ENCODE measurements around the gene DLG2. TPM values are rescaled to one million over a fixed set of nuclear protein-coding genes. Genes with fewer than 3 reads are reported as not detected.

Gene DLG2
- total RNA-seq, 4 donors from 2014 or later: 6.5 to 14.6 (median 7.2) TPM

DNA sequence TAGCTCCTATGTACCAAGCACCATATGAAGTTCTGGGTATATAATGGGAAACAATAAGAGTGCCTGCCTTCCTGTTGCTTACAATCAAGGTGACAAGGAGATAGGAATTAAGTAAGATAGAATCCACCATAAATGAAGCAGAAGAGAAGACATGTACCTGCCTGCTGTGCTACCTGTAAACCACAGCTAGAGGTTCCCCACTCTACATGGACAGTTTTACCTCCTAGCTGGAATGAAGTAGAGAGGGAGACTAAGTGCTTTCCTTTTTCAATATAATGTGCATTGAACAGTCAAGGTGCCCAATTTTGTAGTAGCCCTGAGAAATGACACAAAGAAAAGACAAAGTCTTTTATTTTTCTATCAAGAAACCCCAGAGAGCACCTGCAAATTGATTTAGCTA is 984.6 kb downstream of the DLG2 start:
- Histone ChIP-seq H3K4me1 (no peaks in the 10 kb centered on the region), H3K9me3 (no peaks in the 10 kb centered on the region), H3K4me3 (no peak overlapping the region), H3K36me3 (no peaks in the 10 kb centered on the region), H3K27me3 (no peaks in the 10 kb centered on the region), H3K27ac (no peak overlapping the region)
- DNase-seq (ENCODE audit: low spot score in 2 of 2): no peak
- TF ChIP-seq, protein P1, sequence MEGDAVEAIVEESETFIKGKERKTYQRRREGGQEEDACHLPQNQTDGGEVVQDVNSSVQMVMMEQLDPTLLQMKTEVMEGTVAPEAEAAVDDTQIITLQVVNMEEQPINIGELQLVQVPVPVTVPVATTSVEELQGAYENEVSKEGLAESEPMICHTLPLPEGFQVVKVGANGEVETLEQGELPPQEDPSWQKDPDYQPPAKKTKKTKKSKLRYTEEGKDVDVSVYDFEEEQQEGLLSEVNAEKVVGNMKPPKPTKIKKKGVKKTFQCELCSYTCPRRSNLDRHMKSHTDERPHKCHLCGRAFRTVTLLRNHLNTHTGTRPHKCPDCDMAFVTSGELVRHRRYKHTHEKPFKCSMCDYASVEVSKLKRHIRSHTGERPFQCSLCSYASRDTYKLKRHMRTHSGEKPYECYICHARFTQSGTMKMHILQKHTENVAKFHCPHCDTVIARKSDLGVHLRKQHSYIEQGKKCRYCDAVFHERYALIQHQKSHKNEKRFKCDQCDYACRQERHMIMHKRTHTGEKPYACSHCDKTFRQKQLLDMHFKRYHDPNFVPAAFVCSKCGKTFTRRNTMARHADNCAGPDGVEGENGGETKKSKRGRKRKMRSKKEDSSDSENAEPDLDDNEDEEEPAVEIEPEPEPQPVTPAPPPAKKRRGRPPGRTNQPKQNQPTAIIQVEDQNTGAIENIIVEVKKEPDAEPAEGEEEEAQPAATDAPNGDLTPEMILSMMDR (IDR thresholded peaks at IDR 0.05): no peak
- no peak for TF ChIP-seq EP300 (IDR thresholded peaks at IDR 0.05)

DNA sequence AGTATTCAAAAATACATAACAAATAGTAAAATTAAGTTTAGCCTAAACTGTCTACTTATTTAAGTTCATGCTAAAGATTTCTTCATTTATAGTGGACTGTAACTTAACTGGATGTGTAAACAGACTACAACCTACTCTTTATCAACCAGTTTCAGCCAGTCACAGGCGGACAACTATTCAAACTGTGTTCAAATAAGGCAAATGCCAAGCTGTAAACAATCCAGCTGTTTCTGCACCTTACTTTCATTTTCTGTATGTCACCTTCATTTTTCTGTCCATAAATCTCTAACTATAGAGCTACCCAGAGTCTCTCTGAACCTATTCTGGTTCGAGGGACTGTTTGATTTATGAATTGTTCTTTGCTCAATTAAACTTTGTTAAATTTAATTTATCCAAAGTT is 992.8 kb downstream of the DLG2 start:
- H3K4me1 ChIP-seq: no peaks in the 10 kb centered on the region
- H3K27ac ChIP-seq: no peak overlapping the region
- TF ChIP-seq POLR2A (IDR thresholded peaks at IDR 0.05): no peak
- TF ChIP-seq, protein P1 (IDR thresholded peaks at IDR 0.05): no peak
- no peak for TF ChIP-seq EP300 (IDR thresholded peaks at IDR 0.05)
- H3K4me3 ChIP-seq: no peak overlapping the region
- DNase-seq (ENCODE audit: low spot score in 2 of 2): no peak
- WGBS, 2 donors: 70 to 74% methylated on average over 2 of the region's 2 CpGs
- H3K36me3 ChIP-seq: no peaks in the 10 kb centered on the region
- no peaks in the 10 kb centered on the region for H3K27me3 ChIP-seq
- no peaks in the 10 kb centered on the region for H3K9me3 ChIP-seq

DNA sequence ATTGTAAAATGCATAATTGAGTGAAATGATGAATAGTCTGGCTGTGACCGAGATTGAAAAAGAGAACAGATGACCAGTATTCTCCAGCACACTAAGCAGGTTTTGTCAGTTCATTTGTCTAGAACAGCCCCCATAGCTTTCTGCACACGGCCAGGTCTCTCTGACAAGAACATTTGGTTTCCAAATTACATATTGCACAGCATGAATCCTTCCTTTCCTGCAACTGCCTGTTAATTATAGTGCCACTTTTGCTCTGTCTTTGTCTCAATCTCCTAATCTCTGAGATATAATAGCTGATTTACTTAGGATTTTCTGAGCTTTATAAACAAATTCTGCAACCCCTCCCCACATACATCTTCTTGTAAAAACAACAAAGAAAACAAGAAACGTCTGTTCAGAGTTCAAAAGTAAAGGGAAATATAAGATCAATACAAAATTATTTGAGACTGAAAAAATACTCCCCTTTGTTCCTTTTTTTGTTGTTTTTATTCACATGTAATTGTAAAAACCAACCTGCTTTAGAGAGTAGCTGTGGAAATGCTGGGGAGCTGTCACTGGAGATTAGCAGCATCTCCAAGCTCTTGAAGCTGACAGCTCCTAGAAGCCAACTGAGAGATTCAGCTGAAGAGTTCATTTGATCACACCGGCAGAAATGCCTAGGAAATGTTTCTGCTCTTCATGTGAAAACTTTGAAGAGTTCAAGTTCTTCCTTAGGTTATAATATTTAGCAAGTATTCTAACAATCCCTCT is 998.1 kb downstream of the DLG2 start:
- no peak for DNase-seq (ENCODE audit: low spot score in 2 of 2)
- H3K27ac ChIP-seq: no peak overlapping the region
- no peaks in the 10 kb centered on the region for H3K4me1 ChIP-seq
- no peak overlapping the region for H3K4me3 ChIP-seq
- no peaks in the 10 kb centered on the region for H3K36me3 ChIP-seq
- 37 to 44% methylated on average over 4 of the region's 4 CpGs for WGBS, 2 donors
- TF ChIP-seq, protein P1 (IDR thresholded peaks at IDR 0.05): no peak
- no peak for TF ChIP-seq EP300 (IDR thresholded peaks at IDR 0.05)
- no peak for TF ChIP-seq POLR2A (IDR thresholded peaks at IDR 0.05)
- no peaks in the 10 kb centered on the region for H3K9me3 ChIP-seq
- H3K27me3 ChIP-seq: no peaks in the 10 kb centered on the region

DNA sequence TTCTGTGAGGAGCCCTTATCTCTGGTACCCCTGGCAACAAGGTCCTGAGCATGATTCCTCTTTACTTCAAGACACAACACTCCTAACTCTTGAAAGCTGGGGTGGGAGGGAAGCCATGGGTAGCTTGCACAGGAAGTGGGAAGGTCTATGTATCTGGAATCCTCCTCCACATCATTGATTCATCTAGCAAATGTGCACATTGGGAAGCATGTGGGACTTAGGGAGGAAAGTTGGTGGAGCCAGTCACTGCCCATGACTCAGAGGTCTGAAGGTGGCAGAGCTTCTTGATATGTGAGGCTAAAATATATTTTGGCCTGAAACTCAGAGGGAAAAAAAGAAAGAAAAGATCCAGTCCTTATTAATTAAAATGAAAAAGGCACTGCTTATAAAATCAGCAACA is 1000.9 kb downstream of the DLG2 start:
- no peaks in the 10 kb centered on the region for H3K9me3 ChIP-seq
- no peak overlapping the region for H3K27ac ChIP-seq
- H3K4me3 ChIP-seq: no peak overlapping the region
- no peaks in the 10 kb centered on the region for H3K27me3 ChIP-seq
- TF ChIP-seq EP300 (IDR thresholded peaks at IDR 0.05): no peak
- TF ChIP-seq POLR2A (IDR thresholded peaks at IDR 0.05): no peak
- TF ChIP-seq, protein P1 (IDR thresholded peaks at IDR 0.05): no peak
- no peaks in the 10 kb centered on the region for H3K36me3 ChIP-seq
- no peak for DNase-seq (ENCODE audit: low spot score in 2 of 2)
- no peaks in the 10 kb centered on the region for H3K4me1 ChIP-seq

DNA sequence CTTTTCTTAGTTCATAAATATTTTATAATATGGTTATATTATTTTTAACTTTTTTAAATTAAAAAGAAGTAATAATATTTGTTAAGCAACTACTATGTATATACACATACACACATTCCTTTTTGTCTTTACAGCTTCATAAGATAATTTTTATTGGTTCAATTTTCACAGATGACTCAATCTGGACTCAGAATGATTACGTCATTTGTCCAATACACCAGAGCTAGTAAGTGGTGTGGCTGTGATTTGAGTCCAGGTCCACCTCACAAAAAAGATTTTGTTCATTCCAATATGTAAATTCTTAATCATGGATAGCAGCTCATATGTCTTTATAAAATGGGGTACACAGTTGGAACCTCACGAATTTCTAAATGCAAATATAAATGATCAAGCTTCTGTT is 1014.5 kb downstream of the DLG2 start:
- WGBS, 2 donors: 78 to 79% methylated on average over 2 of the region's 2 CpGs
- H3K27ac ChIP-seq: no peak overlapping the region
- no peaks in the 10 kb centered on the region for H3K4me1 ChIP-seq
- no peak overlapping the region for H3K4me3 ChIP-seq
- TF ChIP-seq EP300 (IDR thresholded peaks at IDR 0.05): no peak
- TF ChIP-seq POLR2A (IDR thresholded peaks at IDR 0.05): no peak
- TF ChIP-seq, protein P1 (IDR thresholded peaks at IDR 0.05): no peak
- DNase-seq (ENCODE audit: low spot score in 2 of 2): no peak
- no peaks in the 10 kb centered on the region for H3K27me3 ChIP-seq
- H3K9me3 ChIP-seq: no peaks in the 10 kb centered on the region
- H3K36me3 ChIP-seq: no peaks in the 10 kb centered on the region

All from tibial nerve (tissue), 4 donors.